ENCODE results near the gene PHF21B.
A peak's percentile ranks its signal among the peaks of the same experiment; 100 is the strongest.

Gene PHF21B

GRCh38 chr22:45006964-45007390 is 2.8 kb downstream of the PHF21B start (continued):
- no peak for TF ChIP-seq PRDM2 (tag by site-specific recombination; IDR thresholded peaks at IDR 0.05; ENCODE audit: borderline replicate concordance)
- TF ChIP-seq ZNF184 (tag by site-specific recombination; IDR thresholded peaks at IDR 0.05): 0 out of 2 replicates have a peak, but pooled peaks have one; percentile 23
- TF ChIP-seq ZNF561 (tag by site-specific recombination; IDR thresholded peaks at IDR 0.05; ENCODE audit: borderline replicate concordance): 0 out of 2 replicates have a peak, but pooled peaks have one; percentile 59
- TF ChIP-seq ZNF660 (tag by site-specific recombination; IDR thresholded peaks at IDR 0.05): no peak
- TF ChIP-seq, protein P1, sequence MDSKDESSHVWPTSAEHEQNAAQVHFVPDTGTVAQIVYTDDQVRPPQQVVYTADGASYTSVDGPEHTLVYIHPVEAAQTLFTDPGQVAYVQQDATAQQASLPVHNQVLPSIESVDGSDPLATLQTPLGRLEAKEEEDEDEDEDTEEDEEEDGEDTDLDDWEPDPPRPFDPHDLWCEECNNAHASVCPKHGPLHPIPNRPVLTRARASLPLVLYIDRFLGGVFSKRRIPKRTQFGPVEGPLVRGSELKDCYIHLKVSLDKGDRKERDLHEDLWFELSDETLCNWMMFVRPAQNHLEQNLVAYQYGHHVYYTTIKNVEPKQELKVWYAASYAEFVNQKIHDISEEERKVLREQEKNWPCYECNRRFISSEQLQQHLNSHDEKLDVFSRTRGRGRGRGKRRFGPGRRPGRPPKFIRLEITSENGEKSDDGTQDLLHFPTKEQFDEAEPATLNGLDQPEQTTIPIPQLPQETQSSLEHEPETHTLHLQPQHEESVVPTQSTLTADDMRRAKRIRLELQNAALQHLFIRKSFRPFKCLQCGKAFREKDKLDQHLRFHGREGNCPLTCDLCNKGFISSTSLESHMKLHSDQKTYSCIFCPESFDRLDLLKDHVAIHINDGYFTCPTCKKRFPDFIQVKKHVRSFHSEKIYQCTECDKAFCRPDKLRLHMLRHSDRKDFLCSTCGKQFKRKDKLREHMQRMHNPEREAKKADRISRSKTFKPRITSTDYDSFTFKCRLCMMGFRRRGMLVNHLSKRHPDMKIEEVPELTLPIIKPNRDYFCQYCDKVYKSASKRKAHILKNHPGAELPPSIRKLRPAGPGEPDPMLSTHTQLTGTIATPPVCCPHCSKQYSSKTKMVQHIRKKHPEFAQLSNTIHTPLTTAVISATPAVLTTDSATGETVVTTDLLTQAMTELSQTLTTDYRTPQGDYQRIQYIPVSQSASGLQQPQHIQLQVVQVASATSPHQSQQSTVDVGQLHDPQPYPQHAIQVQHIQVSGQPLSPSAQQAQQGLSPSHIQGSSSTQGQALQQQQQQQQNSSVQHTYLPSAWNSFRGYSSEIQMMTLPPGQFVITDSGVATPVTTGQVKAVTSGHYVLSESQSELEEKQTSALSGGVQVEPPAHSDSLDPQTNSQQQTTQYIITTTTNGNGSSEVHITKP (tag by site-specific recombination; IDR thresholded peaks at IDR 0.05): peak; percentile 95
- no peak for TF ChIP-seq MZF1 (tag by site-specific recombination; IDR thresholded peaks at IDR 0.05; ENCODE audit: borderline replicate concordance)
- TF ChIP-seq GLIS2 (tag by site-specific recombination; IDR thresholded peaks at IDR 0.05): peak; percentile 78
- TF ChIP-seq ZNF280D (tag by site-specific recombination; IDR thresholded peaks at IDR 0.05): no peak
- TF ChIP-seq YY1 (tag by site-specific recombination; IDR thresholded peaks at IDR 0.05): peak; percentile 52; the same call in 1 of the 2 replicates
- no peak for TF ChIP-seq ZNF169 (tag by site-specific recombination; IDR thresholded peaks at IDR 0.05)
- 0 out of 2 replicates have a peak, but pooled peaks have one; percentile 29 for TF ChIP-seq ZFP69B (tag by site-specific recombination; IDR thresholded peaks at IDR 0.05)
- TF ChIP-seq ZBTB8A (tag by site-specific recombination; IDR thresholded peaks at IDR 0.05): 0 out of 2 replicates have a peak, but pooled peaks have one; percentile 28
- TF ChIP-seq, protein P2, sequence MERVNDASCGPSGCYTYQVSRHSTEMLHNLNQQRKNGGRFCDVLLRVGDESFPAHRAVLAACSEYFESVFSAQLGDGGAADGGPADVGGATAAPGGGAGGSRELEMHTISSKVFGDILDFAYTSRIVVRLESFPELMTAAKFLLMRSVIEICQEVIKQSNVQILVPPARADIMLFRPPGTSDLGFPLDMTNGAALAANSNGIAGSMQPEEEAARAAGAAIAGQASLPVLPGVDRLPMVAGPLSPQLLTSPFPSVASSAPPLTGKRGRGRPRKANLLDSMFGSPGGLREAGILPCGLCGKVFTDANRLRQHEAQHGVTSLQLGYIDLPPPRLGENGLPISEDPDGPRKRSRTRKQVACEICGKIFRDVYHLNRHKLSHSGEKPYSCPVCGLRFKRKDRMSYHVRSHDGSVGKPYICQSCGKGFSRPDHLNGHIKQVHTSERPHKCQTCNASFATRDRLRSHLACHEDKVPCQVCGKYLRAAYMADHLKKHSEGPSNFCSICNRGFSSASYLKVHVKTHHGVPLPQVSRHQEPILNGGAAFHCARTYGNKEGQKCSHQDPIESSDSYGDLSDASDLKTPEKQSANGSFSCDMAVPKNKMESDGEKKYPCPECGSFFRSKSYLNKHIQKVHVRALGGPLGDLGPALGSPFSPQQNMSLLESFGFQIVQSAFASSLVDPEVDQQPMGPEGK (tag by site-specific recombination; IDR thresholded peaks at IDR 0.05): peak; percentile 69; the same call in 1 of the 2 replicates

Data from HEK293 (cell line).